T follicular helper cell (primary cell): Measurements from ENCODE around the gene ARHGAP26.

Source experiments
- DNase-seq: peaks from one replicate; pipeline ENCODE4 v3.0.0-alpha.2; 2020; ENCODE audit warnings: low read depth

ARHGAP26 gene

GRCh38 chr5:142829801-142830220, 59.6 kb downstream of the ARHGAP26 start:
- no peak for DNase-seq

GRCh38 chr5:142830241-142831008, 60.2 kb downstream of the ARHGAP26 start:
- DNase-seq = no peak

- no peak for DNase-seq
These were observed 60.8 kb downstream of the ARHGAP26 start for GRCh38 chr5:142831009-142831383.

GRCh38 chr5:142832263-142832662, 62.1 kb downstream of the ARHGAP26 start:
- no peak for DNase-seq

GRCh38 chr5:142833517-142834449, 63.6 kb downstream of the ARHGAP26 start:
- DNase-seq = no peak

GRCh38 chr5:142834504-142834903, 64.3 kb downstream of the ARHGAP26 start:
- no peak for DNase-seq

- DNase-seq = no peak
These were observed 65.4 kb downstream of the ARHGAP26 start for GRCh38 chr5:142835540-142835939.

GRCh38 chr5:142836048-142836447, 65.9 kb downstream of the ARHGAP26 start:
- DNase-seq = no peak

- no peak for DNase-seq
These were observed 67.0 kb downstream of the ARHGAP26 start for GRCh38 chr5:142837081-142837725.

GRCh38 chr5:142838845-142839244, 68.7 kb downstream of the ARHGAP26 start:
- no peak for DNase-seq

GRCh38 chr5:142839711-142840346, 69.7 kb downstream of the ARHGAP26 start:
- DNase-seq = no peak

- DNase-seq = no peak
These were observed 70.4 kb downstream of the ARHGAP26 start for GRCh38 chr5:142840575-142840974.

GRCh38 chr5:142841511-142842265, 71.5 kb downstream of the ARHGAP26 start:
- DNase-seq = no peak

GRCh38 chr5:142842994-142843905, 73.1 kb downstream of the ARHGAP26 start:
- no peak for DNase-seq

- DNase-seq = no peak
These were observed 74.7 kb downstream of the ARHGAP26 start for GRCh38 chr5:142844866-142845265.

- DNase-seq = no peak
These were observed 75.3 kb downstream of the ARHGAP26 start for GRCh38 chr5:142845402-142845921.

GRCh38 chr5:142845954-142846398, 75.8 kb downstream of the ARHGAP26 start:
- DNase-seq = no peak

- no peak for DNase-seq
These were observed 76.2 kb downstream of the ARHGAP26 start for GRCh38 chr5:142846406-142846805.

GRCh38 chr5:142847898-142848790, 78.0 kb downstream of the ARHGAP26 start:
- no peak for DNase-seq
